22Rv1 (cell line): Measurements from ENCODE around the gene FMN1.
A peak's percentile ranks its signal among the peaks of the same experiment; 100 is the strongest.

Experiments
- H3K27ac ChIP-seq: fragments of 450-650 bp; 2 replicates; pipeline ENCODE4 v1.5.1; 2017
- ZFX ChIP-seq: fragments of 450-650 bp; IDR thresholded peaks from 2 replicates; pipeline ENCODE4 v1.6.1; 2017; ENCODE audit warnings: antibody characterized with exemption, borderline replicate concordance
- TF ChIP-seq, protein P1 (sequence below): fragments of 450-650 bp; IDR thresholded peaks from 2 replicates; pipeline ENCODE4 v1.5.1; 2017; ENCODE audit warnings: mild to moderate bottlenecking

The FMN1 gene

DNA sequence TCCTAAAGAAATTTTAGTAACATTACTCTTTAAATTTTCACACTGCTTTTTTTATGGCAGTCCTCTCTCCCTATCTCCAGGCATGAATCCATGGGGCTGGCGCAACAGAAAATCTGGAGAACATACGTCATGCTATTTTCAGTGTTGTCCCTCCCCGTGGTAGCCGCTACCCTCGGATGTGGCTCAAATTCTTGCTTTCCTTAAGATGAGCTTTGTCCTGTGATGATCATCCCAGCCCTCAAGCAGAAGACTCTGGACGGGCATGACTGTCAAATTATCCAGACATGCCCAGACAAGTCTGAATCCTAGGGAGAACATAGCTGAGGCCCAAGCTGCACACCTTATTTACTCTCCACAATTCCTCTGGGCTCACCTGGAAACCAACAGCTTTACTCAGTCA lies 49.1 kb downstream of the FMN1 start:
- H3K27ac ChIP-seq = no peak overlapping the region
- TF ChIP-seq, protein P1, sequence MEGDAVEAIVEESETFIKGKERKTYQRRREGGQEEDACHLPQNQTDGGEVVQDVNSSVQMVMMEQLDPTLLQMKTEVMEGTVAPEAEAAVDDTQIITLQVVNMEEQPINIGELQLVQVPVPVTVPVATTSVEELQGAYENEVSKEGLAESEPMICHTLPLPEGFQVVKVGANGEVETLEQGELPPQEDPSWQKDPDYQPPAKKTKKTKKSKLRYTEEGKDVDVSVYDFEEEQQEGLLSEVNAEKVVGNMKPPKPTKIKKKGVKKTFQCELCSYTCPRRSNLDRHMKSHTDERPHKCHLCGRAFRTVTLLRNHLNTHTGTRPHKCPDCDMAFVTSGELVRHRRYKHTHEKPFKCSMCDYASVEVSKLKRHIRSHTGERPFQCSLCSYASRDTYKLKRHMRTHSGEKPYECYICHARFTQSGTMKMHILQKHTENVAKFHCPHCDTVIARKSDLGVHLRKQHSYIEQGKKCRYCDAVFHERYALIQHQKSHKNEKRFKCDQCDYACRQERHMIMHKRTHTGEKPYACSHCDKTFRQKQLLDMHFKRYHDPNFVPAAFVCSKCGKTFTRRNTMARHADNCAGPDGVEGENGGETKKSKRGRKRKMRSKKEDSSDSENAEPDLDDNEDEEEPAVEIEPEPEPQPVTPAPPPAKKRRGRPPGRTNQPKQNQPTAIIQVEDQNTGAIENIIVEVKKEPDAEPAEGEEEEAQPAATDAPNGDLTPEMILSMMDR = no peak
- TF ChIP-seq ZFX = no peak

DNA sequence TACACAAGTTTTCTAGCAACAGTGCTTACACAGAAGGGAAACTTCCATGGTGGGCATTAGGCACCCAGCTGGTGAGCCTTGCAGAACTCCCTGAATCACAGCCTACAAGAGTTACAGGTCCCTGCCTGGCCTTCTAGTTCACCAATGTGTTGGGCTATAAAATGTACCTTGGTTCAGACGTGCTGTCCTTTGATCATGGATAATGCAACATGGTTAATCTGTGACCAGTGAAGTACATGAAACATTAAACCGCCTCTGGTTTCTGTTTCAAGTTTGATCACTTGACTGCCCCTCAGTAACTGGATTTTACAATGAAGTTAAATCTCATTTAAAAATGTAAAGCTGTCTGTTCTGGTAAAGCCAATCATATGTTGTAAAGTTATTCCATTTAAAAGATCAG lies 51.8 kb downstream of the FMN1 start:
- TF ChIP-seq, protein P1 = no peak
- no peak for TF ChIP-seq ZFX
- no peak overlapping the region for H3K27ac ChIP-seq

DNA sequence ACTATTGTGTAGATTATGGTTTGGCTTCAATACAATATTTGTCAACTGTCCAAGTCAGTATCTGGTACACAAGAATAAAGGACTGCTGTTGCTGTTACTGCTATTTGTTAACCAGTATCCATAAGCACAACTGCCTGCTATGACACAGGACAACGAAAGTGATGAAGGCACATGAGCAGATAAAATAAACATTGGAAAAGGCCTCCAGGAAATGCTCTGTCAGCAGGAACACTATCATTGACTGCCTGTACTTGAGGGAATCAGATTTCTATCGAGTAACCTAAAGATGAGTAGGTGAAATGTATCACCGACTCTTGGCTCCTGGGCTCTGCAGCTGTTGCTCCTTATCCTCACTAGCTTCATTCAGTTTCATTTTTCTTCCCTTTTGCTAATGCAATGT lies 56.5 kb downstream of the FMN1 start:
- H3K27ac ChIP-seq = no peak overlapping the region
- TF ChIP-seq ZFX = no peak
- TF ChIP-seq, protein P1 = no peak

DNA sequence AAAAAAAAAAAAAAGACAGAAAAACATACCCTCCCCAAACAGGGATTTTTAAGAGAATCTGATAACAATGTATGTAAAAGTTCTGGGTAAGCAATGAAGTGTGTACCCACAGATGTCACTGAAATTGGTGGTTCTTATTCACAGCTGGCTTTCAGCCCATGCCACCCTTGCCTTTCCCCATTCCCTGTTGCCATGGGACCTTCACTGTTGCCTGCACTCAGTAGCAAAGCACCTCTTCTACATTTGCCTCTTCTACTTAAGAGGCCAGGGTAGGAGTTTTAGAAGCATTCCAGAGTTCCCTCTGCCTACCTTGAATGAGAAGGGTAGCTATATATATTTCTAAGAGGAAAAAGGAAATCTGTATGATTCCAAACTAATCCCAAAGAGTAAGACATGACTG lies 57.4 kb downstream of the FMN1 start:
- H3K27ac ChIP-seq = no peak overlapping the region
- no peak for TF ChIP-seq ZFX
- TF ChIP-seq, protein P1 = no peak

DNA sequence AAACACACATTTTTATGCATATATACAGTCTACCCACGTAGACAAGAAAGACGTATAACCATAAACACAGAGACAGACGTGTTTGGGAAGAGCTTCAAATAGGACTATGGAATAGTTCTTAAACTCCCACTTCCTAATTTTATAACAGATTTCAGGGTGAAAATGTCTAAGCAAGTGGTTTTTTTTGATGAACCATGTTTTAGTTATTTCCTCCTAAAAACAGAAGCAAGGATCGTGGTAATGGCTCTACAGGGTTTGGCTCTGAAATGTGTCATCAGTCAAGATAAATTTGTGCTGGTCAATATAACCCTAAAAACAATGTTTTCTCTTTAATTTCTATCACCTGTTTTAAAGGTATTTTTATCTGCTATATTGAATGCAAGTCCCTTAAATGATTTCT lies 58.2 kb downstream of the FMN1 start:
- H3K27ac ChIP-seq = no peak overlapping the region

DNA sequence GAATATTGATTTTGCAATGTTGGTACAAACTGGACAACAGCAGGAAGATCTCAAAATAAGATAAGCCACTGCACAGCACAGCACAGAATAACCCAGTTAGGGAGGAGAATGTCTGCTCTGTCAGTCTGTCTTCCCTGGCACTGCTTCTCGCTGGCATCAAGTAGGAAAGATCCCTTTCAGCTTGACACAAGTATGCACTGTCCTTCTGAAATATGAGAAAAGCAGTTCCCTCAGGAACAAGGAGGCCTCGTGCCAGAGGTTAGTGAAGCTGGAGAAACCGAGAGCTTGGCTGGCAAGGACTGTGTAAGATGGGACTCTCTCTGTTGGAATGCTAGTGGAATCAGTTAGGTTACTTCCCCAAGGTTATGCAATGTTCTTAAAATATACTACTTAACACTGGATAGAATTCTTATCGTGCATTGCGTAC lies 59.1 kb downstream of the FMN1 start:
- H3K27ac ChIP-seq = no peak overlapping the region
- TF ChIP-seq, protein P1 = no peak
- TF ChIP-seq ZFX = no peak

More for the DNA sequence above, 58.2 kb downstream of the FMN1 start:
- TF ChIP-seq ZFX = no peak
- TF ChIP-seq, protein P1 = no peak

DNA sequence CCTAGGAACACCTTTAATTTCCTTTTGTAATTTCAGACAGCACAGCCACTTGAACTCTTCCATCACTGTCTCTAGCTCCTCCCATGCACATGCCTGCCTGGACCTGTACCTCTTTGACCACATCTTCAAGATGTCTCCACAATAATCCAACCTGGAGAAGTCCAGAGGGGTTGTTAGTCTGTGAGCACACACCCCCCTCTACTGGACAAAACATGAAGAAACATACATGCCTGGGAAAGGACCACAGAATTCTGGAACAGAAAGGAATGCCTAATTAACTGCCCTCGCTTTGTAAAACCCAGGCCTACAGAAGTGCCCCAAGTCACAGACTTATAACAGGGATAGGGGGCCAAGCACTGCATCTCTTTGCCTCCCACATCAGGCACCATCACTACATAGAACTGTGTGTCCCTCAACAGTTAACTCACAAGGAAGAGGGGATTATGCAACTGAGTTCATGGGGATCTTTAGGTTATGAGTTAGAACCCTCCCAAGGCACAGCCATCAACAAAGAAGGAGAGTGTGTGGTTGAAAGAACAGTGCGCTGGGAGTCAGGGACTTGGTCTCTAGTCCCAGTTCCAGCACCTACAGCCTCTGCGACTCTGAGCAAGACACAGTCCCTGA lies 61.7 kb downstream of the FMN1 start:
- TF ChIP-seq, protein P1 = peak; percentile 63
- TF ChIP-seq ZFX = no peak
- no peak overlapping the region for H3K27ac ChIP-seq
